ENCODE data around the gene RIN3.

Gene RIN3

DNA sequence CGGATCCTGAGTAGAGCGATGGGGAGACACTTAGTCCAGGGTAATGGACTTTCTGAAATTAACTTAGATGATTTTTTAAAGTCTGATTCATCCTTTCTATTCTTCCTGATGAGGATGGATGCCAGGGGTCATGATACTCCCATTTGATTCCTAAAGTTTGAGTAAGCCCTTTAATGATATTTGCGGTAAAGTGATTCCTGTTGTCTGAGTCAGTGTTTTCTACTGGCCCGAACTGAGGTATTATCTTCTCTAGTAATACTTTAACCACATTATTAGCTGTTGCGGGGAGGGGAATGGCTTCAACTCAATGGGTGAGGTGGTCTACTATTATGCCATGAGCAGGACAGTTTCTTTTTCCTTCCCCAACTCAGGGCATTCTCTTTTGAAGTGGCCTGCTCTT is 111.6 kb downstream of the RIN3 start:
- TF ChIP-seq CTCF (IDR thresholded peaks at IDR 0.05; ENCODE audit: extremely low read depth, missing control alignments): no peak
- no peak for DNase-seq (ENCODE audit: low spot score)

DNA sequence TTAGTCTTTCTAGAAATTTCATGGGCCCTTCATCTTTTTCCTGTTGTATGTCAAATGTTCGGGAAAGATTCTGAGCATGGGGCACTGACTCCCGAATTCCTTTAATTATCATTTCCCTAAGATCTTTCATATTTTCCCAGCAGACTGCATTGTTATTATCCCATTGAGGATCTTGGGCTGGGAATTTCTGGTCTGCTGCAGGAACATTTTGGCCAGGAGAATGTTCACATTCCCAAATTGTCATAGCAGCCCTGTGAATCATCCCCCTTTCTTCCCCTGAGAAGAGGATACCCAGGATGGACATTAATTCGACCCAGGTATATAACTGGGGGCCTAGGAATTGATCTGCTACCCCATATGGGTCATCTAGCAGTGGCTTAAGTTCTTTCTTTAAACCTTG is 112.5 kb downstream of the RIN3 start:
- DNase-seq (ENCODE audit: low spot score): no peak
- TF ChIP-seq CTCF (IDR thresholded peaks at IDR 0.05; ENCODE audit: extremely low read depth, missing control alignments): no peak

- DNase-seq (ENCODE audit: low spot score): no peak
- TF ChIP-seq CTCF (IDR thresholded peaks at IDR 0.05; ENCODE audit: extremely low read depth, missing control alignments): no peak
These were observed 114.2 kb downstream of the RIN3 start for GRCh38 chr14:92627707-92628215.

- TF ChIP-seq CTCF (IDR thresholded peaks at IDR 0.05; ENCODE audit: extremely low read depth, missing control alignments): no peak
These were observed 115.1 kb downstream of the RIN3 start for GRCh38 chr14:92628636-92629035.

DNA sequence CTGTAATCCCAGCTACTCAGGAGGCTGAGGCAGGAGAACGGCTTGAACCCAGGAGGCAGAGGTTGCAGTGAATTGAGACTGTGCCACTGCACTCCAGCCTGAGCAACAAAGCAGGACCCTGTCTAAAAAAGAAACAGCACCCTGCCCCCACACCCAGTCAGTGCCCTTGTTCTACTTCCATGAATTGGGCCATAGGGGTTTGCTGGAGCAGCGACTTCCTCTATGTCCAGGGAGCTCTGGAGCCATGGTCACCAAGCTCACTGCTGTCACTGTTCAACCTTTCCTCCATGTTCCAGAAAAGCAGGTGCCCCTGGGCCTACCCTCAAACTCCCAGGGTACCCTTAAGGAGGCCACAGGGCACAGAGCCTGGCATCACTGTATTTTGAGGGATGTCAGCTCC is 116.8 kb downstream of the RIN3 start:
- TF ChIP-seq CTCF (IDR thresholded peaks at IDR 0.05; ENCODE audit: extremely low read depth, missing control alignments): no peak
- no peak for DNase-seq (ENCODE audit: low spot score)

More at GRCh38 chr14:92628636-92629035, 115.1 kb downstream of the RIN3 start:
- no peak for DNase-seq (ENCODE audit: low spot score)

DNA sequence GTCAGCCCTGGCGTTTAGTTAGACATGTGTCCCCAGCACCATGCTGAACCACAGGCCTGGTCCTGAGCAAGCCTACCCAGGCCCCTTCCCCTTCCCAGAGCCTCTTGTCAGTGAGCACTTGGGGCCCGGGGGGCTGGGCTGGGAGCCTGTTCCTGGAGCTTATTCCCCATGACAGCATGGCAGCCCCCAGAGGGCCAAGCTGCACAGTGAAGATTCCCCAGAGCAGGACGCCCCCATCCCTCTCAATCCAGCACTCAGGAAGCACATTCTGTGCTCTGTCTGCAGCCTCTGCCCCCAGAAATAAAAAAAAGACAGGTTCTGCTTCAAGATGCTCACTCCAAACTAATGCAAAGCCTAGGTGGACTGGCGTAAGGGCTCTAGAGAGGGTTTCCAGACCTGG is 117.5 kb downstream of the RIN3 start:
- DNase-seq (ENCODE audit: low spot score): no peak
- no peak for TF ChIP-seq CTCF (IDR thresholded peaks at IDR 0.05; ENCODE audit: extremely low read depth, missing control alignments)

- no peak for DNase-seq (ENCODE audit: low spot score)
These were observed 119.1 kb downstream of the RIN3 start for GRCh38 chr14:92632546-92633273.

More at GRCh38 chr14:92632546-92633273, 119.1 kb downstream of the RIN3 start:
- TF ChIP-seq CTCF (IDR thresholded peaks at IDR 0.05; ENCODE audit: extremely low read depth, missing control alignments): no peak
